ENCODE results near the gene LRPAP1.
"Not testable (repeated sequence)": the region's sequence is repeated elsewhere in the genome, so short reads cannot be mapped to it uniquely, and the experiment has no call there.

Gene LRPAP1

DNA sequence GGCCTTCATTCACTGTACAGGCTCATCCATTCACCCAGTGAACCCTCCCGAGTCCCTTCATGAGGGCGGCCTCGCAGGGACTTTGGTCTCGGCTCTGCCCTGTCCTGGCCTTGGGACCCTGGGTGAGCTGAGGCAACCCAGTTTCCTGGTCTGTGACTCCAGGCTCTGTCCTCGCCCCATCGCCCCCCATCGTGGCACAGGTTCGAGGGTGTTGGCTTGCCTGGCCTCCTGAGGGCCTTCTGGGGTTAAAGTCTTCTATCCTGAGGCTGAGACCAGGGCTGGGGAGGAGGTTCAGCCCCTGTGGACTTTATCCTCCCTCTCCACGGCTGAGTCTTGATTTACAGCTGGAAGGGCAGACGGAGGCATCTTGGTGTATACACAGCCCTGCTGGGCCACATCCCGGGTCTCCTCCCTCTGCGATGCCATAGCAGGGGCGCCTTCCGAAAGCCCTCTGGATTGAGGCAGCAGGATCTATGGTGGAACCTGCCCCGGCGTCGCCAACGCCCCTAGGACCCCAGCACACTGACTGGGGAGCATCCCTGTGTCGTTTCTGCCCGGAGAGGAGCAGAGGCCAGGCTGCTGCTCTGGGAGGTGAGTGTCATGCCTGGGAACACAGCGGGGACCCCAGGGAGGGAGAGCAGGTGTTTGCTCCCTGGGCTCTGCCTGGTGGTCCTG, 44.4 kb upstream of the LRPAP1 start:
- H3K27me3 ChIP-seq (ENCODE audit: insufficient read depth, low read length, poor library complexity, severe bottlenecking); H3K36me3 ChIP-seq (ENCODE audit: insufficient read depth, low read length); H3K4me1 ChIP-seq (ENCODE audit: insufficient read depth, low read length, poor library complexity, severe bottlenecking); H4K20me1 ChIP-seq (ENCODE audit: insufficient read depth, low read length, poor library complexity, severe bottlenecking); H3K4me2 ChIP-seq (ENCODE audit: low read depth, low read length, poor library complexity, severe bottlenecking); H3K9me3 ChIP-seq (ENCODE audit: insufficient read depth, low read depth, low read length); H3K4me3 ChIP-seq (ENCODE audit: low read length, poor library complexity, severe bottlenecking); H3K79me2 ChIP-seq (ENCODE audit: insufficient read depth, low read length); H2AFZ ChIP-seq (ENCODE audit: low read length); H3K9me2 ChIP-seq (replicated peaks; ENCODE audit: low read depth, low read length); H3K9ac ChIP-seq (ENCODE audit: low read depth, low read length, poor library complexity, severe bottlenecking); H3F3A ChIP-seq (ENCODE audit: low read depth): not testable (repeated sequence)

DNA sequence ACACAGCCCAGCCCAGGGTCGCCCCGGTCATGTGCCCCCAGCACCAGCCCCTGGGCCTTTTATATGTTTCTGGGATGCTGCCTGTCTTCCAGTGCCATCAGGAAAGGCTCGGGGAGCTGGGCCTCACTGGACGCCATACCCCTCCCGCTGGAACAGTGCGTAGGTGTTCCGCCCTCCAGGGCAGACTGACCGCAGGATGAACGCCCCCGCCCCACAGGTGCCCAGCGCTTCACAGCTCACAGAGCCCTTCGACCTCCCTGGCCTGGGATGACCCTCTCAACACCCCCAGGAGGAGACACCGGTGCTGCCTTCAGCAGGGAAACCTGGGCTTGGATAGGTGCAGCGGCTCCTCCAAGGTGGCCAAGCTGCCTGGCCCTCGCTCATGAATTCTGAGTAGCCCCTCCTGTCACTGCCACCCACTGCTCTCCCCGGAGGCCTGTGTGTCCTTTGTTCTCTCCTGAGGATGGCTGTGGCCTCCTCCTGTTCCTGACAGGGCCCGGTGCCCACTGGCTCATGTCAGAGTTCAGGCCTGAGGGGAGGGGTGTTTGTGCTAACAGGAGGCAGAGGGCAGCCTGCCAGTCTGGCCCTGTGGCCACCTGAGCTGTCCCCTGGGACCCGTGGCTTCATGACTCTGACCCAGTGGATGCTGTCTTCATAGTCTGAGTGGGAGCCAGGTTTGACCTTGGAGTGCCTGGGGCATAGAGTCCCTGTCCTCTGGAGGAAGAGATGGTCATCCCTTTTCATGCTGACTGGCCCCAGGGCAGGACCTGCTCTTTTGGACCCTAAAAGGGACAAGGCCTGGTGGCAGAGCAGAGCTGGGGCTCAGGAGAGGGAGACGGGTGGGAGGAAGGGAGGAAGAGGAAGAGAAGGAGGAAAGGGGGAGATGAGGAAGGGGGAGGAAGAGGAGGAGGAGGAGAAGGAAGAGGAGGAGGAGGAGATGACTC, 43.5 kb upstream of the LRPAP1 start:
- not testable (repeated sequence) for H2AFZ ChIP-seq (ENCODE audit: low read length); H3K79me2 ChIP-seq (ENCODE audit: insufficient read depth, low read length); H3K9me3 ChIP-seq (ENCODE audit: insufficient read depth, low read depth, low read length); H3K9me2 ChIP-seq (replicated peaks; ENCODE audit: low read depth, low read length); H3K4me1 ChIP-seq (ENCODE audit: insufficient read depth, low read length, poor library complexity, severe bottlenecking); H3K36me3 ChIP-seq (ENCODE audit: insufficient read depth, low read length); H3K27me3 ChIP-seq (ENCODE audit: insufficient read depth, low read length, poor library complexity, severe bottlenecking); H3K4me3 ChIP-seq (ENCODE audit: low read length, poor library complexity, severe bottlenecking); H3F3A ChIP-seq (ENCODE audit: low read depth); H3K4me2 ChIP-seq (ENCODE audit: low read depth, low read length, poor library complexity, severe bottlenecking); H3K9ac ChIP-seq (ENCODE audit: low read depth, low read length, poor library complexity, severe bottlenecking); H4K20me1 ChIP-seq (ENCODE audit: insufficient read depth, low read length, poor library complexity, severe bottlenecking)

DNA sequence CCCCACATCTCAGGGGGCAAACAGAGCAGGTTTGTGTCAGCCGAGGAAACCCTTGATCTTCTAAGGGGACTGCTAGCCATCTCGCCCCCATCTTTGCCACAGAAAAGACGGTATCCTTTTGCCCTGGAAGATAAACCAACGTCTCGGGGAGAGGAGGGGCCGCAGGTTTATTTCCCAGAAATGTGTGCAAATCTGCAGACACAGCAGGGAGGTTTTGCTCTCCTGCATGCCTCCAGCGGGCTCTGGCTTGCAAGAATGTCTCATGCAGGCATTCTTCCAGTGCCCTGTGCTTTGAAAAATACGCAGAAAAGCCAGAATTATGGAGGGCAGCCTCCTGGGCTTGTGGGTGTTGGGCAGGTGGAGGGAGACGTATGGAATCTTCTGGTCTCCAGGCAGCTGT, 42.6 kb upstream of the LRPAP1 start:
- H2AFZ ChIP-seq (ENCODE audit: low read length); H3K9me2 ChIP-seq (replicated peaks; ENCODE audit: low read depth, low read length): not testable (repeated sequence)

DNA sequence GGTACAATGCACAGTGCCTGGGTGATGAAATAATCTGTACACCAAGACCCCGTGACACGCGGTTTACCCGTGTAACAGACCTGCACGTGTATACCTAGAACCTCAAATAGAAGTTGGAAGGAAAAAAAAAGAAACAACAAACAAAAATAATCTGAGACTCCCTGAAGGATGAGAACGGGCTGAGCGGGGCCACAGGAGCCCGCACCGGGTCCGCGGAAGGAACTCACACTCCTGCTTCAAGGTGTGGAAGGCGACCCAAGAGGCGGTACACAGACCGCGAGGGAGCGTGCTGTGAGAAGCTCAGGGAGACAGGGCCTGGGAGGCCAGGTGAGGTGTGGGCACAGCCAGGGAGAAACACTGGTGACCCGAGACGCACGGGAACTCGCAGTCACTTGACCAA, 42.1 kb upstream of the LRPAP1 start:
- H3K9me3 ChIP-seq (ENCODE audit: insufficient read depth, low read depth, low read length); H2AFZ ChIP-seq (ENCODE audit: low read length); H3K36me3 ChIP-seq (ENCODE audit: insufficient read depth, low read length); H3K4me3 ChIP-seq (ENCODE audit: low read length, poor library complexity, severe bottlenecking); H3K4me1 ChIP-seq (ENCODE audit: insufficient read depth, low read length, poor library complexity, severe bottlenecking); H3F3A ChIP-seq (ENCODE audit: low read depth); H4K20me1 ChIP-seq (ENCODE audit: insufficient read depth, low read length, poor library complexity, severe bottlenecking); H3K4me2 ChIP-seq (ENCODE audit: low read depth, low read length, poor library complexity, severe bottlenecking); H3K9ac ChIP-seq (ENCODE audit: low read depth, low read length, poor library complexity, severe bottlenecking); H3K9me2 ChIP-seq (replicated peaks; ENCODE audit: low read depth, low read length); H3K27me3 ChIP-seq (ENCODE audit: insufficient read depth, low read length, poor library complexity, severe bottlenecking); H3K79me2 ChIP-seq (ENCODE audit: insufficient read depth, low read length): not testable (repeated sequence)

More for the DNA sequence above, 42.6 kb upstream of the LRPAP1 start:
- not testable (repeated sequence) for H3F3A ChIP-seq (ENCODE audit: low read depth); H3K36me3 ChIP-seq (ENCODE audit: insufficient read depth, low read length); H3K9me3 ChIP-seq (ENCODE audit: insufficient read depth, low read depth, low read length); H3K4me3 ChIP-seq (ENCODE audit: low read length, poor library complexity, severe bottlenecking); H3K9ac ChIP-seq (ENCODE audit: low read depth, low read length, poor library complexity, severe bottlenecking); H3K79me2 ChIP-seq (ENCODE audit: insufficient read depth, low read length); H3K4me1 ChIP-seq (ENCODE audit: insufficient read depth, low read length, poor library complexity, severe bottlenecking); H4K20me1 ChIP-seq (ENCODE audit: insufficient read depth, low read length, poor library complexity, severe bottlenecking); H3K4me2 ChIP-seq (ENCODE audit: low read depth, low read length, poor library complexity, severe bottlenecking); H3K27me3 ChIP-seq (ENCODE audit: insufficient read depth, low read length, poor library complexity, severe bottlenecking)

DNA sequence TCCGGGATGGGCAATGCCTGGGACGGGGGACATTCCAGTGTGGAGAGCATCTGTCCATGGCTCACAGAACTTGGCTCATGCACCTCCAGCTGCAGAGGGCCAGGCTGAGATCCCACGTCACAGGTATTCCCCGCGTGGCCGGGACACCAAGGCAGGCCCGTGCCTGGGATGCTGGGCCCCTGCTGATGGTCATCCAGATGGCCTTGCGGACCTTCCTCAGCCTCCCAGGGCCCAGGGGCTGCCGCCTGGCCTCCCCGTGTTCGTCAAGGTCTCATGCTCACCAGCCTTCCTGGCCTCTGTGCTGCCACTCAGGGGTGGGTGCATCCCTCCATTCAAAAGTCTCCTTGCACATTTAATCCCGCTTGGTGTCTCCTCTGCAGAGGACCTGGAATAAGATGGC, 40.9 kb upstream of the LRPAP1 start:
- Histone ChIP-seq H3K9me3 (ENCODE audit: insufficient read depth, low read depth, low read length) (no peaks in the 10 kb centered on the region), H3K9me2 (replicated peaks; ENCODE audit: low read depth, low read length) (no peaks in the 10 kb centered on the region), H2AFZ (ENCODE audit: low read length) (no peak overlapping the region), H3K9ac (ENCODE audit: low read depth, low read length, poor library complexity, severe bottlenecking) (no peak overlapping the region), H4K20me1 (ENCODE audit: insufficient read depth, low read length, poor library complexity, severe bottlenecking) (no peaks in the 10 kb centered on the region), H3K4me1 (ENCODE audit: insufficient read depth, low read length, poor library complexity, severe bottlenecking) (no peaks in the 10 kb centered on the region), H3K79me2 (ENCODE audit: insufficient read depth, low read length) (no peaks in the 10 kb centered on the region), H3K4me3 (ENCODE audit: low read length, poor library complexity, severe bottlenecking) (no peak overlapping the region), H3K27me3 (ENCODE audit: insufficient read depth, low read length, poor library complexity, severe bottlenecking) (no peaks in the 10 kb centered on the region), H3K36me3 (ENCODE audit: insufficient read depth, low read length) (no peaks in the 10 kb centered on the region), H3K4me2 (ENCODE audit: low read depth, low read length, poor library complexity, severe bottlenecking) (no peak overlapping the region), H3F3A (ENCODE audit: low read depth) (no peaks in the 10 kb centered on the region)
- TF ChIP-seq, protein P1, sequence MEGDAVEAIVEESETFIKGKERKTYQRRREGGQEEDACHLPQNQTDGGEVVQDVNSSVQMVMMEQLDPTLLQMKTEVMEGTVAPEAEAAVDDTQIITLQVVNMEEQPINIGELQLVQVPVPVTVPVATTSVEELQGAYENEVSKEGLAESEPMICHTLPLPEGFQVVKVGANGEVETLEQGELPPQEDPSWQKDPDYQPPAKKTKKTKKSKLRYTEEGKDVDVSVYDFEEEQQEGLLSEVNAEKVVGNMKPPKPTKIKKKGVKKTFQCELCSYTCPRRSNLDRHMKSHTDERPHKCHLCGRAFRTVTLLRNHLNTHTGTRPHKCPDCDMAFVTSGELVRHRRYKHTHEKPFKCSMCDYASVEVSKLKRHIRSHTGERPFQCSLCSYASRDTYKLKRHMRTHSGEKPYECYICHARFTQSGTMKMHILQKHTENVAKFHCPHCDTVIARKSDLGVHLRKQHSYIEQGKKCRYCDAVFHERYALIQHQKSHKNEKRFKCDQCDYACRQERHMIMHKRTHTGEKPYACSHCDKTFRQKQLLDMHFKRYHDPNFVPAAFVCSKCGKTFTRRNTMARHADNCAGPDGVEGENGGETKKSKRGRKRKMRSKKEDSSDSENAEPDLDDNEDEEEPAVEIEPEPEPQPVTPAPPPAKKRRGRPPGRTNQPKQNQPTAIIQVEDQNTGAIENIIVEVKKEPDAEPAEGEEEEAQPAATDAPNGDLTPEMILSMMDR (conservative IDR thresholded peaks at IDR 0.05; ENCODE audit: low read length), result no peak
- TF ChIP-seq EZH2phosphoT487 (IDR thresholded peaks at IDR 0.05; ENCODE audit: borderline replicate concordance), result no peak
